ENCODE measurements around the gene LEUTX. TPM values are rescaled to one million over a fixed set of nuclear protein-coding genes. Genes with fewer than 3 reads are reported as not detected.

LEUTX gene
- total RNA-seq, 2 experiments from 2014 or later, result not detected

Small RNAs within 50 kb of the gene (microRNA-seq; reads per million reads assigned to microRNA genes)
- gene MIR6719 (ENCODE audit: borderline microRNAs expressed, borderline replicate concordance), result not detected

Other genes with a start within 250 kb of the LEUTX start
- gene EID2B, start 246.0 kb upstream of the LEUTX start, total RNA-seq, result 1 to 10 TPM; 5.0 to 5.1 TPM
- gene EID2, start 238.7 kb upstream of the LEUTX start, total RNA-seq, result 10 to 100 TPM; 17.2 to 18.1 TPM
- not detected for gene LGALS13, start 176.3 kb upstream of the LEUTX start, total RNA-seq
- gene LGALS16, start 122.9 kb upstream of the LEUTX start, total RNA-seq, result not detected
- not detected for gene LGALS14, start 74.4 kb upstream of the LEUTX start, total RNA-seq
- not detected for gene CLC, start 40.8 kb upstream of the LEUTX start, total RNA-seq
- 10 to 100 TPM; 18.9 to 19.4 TPM for gene DYRK1B, start 55.3 kb downstream of the LEUTX start, total RNA-seq
- gene FBL, start 67.5 kb downstream of the LEUTX start, total RNA-seq, result 100 to 1,000 TPM; 267 to 287 TPM
- 10 to 100 TPM; 16.3 to 19.1 TPM for gene FCGBP, start 155.8 kb downstream of the LEUTX start, total RNA-seq
- 10 to 100 TPM; 61.3 to 67.4 TPM for gene PSMC4, start 192.3 kb downstream of the LEUTX start, total RNA-seq
- 1 to 10 TPM; 2.4 to 3.8 TPM for gene ZNF546, start 218.2 kb downstream of the LEUTX start, total RNA-seq

All from CD4-positive, alpha-beta T cell (primary cell).